Tibial artery (tissue), 4 donors: ENCODE results near the gene GALR2.

Experiments used
- DNase-seq, 2 donors: peaks; one replicate each; pipeline ENCODE4 v3.0.0-alpha.2; 2019
- H3K27ac ChIP-seq, 2 donors: fragments of 200-600 bp; sonication (generic) in 1 of 2; 1 replicate in 1 of 2; 2 replicates in 1 of 2; pipeline ENCODE4 v1.5.1; 2018 to 2019; ENCODE audit warnings: mild to moderate bottlenecking in 1 of 2
- H3K27me3 ChIP-seq, 2 donors: fragments of 200-600 bp; sonication (generic) in 1 of 2; one replicate each; pipeline versions ENCODE4 v1.5.1 to v1.6.0; 2016 to 2019
- H3K36me3 ChIP-seq, 3 donors: fragments of 200-600 bp; sonication (generic) in 2 of 3; one replicate each; pipeline ENCODE4 v1.5.1; 2016 to 2019; ENCODE audit warnings: mild to moderate bottlenecking in 2 of 3
- H3K4me1 ChIP-seq, 4 donors: fragments of 200-600 bp; sonication (generic) in 2 of 4; 1 replicate in 3 of 4; 2 replicates in 1 of 4; pipeline ENCODE4 v1.5.1; 2016 to 2019
- H3K4me3 ChIP-seq, 2 donors: fragments of 200-600 bp; sonication (generic) in 1 of 2; 1 replicate in 1 of 2; 2 replicates in 1 of 2; pipeline ENCODE4 v1.5.1; 2018 to 2019; ENCODE audit warnings: mild to moderate bottlenecking in 2 of 2
- H3K9me3 ChIP-seq, 3 donors: fragments of 200-600 bp; sonication (generic) in 1 of 3; one replicate each; pipeline ENCODE4 v1.5.1; 2016 to 2019
- intact Hi-C: fragments of 100-400 bp; cut with DNase I; formaldehyde crosslinking; loops from one replicate; pipeline ENCODE4 v1.15.0; 2023; ENCODE audit warnings: low total_unique reads
- TF ChIP-seq, protein P1 (sequence below), 2 experiments: fragments of 200-600 bp in 1 of 2; fragments of 450-650 bp in 1 of 2; IDR thresholded peaks; one replicate each; pipeline ENCODE4 v1.5.1; 2017 to 2019; ENCODE audit warnings: antibody characterized with exemption in 2 of 2, mild to moderate bottlenecking in 1 of 2, moderate library complexity in 1 of 2

GALR2 gene

DNA sequence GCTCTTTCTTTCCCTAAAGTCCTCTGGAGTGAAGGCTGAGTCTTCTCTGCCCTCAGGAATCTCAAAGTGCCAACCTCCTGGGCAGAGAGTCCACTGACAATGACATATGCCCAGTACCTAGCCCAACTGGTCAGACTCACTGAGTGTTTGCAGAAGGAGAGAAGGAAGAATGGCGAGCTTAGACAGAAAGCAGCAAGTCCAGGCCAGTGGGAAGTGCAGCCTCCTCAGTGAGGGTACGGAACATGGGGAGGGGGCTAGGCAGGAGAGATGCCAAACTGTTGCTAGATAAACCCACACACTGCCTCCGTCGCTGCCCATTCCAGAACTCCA lies 28.3 kb downstream of the GALR2 start:
- Histone ChIP-seq H3K9me3 (no peaks in the 10 kb centered on the region), H3K36me3 (peaks cover 28 to 37% (median 30%) of the 10 kb centered on the region in 3 donors), H3K27me3 (no peaks in the 10 kb centered on the region), H3K4me3 (peak overlapping the region; percentile 81 to 83), H3K4me1 (peaks cover 0 to 23% (median 19%) of the 10 kb centered on the region in 4 donors), H3K27ac (peak overlapping the region; percentile 77 to 79)
- no peak for DNase-seq
- TF ChIP-seq, protein P1, sequence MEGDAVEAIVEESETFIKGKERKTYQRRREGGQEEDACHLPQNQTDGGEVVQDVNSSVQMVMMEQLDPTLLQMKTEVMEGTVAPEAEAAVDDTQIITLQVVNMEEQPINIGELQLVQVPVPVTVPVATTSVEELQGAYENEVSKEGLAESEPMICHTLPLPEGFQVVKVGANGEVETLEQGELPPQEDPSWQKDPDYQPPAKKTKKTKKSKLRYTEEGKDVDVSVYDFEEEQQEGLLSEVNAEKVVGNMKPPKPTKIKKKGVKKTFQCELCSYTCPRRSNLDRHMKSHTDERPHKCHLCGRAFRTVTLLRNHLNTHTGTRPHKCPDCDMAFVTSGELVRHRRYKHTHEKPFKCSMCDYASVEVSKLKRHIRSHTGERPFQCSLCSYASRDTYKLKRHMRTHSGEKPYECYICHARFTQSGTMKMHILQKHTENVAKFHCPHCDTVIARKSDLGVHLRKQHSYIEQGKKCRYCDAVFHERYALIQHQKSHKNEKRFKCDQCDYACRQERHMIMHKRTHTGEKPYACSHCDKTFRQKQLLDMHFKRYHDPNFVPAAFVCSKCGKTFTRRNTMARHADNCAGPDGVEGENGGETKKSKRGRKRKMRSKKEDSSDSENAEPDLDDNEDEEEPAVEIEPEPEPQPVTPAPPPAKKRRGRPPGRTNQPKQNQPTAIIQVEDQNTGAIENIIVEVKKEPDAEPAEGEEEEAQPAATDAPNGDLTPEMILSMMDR (IDR thresholded peaks at IDR 0.05) = no peak
- intact Hi-C loops = no loop called here

DNA sequence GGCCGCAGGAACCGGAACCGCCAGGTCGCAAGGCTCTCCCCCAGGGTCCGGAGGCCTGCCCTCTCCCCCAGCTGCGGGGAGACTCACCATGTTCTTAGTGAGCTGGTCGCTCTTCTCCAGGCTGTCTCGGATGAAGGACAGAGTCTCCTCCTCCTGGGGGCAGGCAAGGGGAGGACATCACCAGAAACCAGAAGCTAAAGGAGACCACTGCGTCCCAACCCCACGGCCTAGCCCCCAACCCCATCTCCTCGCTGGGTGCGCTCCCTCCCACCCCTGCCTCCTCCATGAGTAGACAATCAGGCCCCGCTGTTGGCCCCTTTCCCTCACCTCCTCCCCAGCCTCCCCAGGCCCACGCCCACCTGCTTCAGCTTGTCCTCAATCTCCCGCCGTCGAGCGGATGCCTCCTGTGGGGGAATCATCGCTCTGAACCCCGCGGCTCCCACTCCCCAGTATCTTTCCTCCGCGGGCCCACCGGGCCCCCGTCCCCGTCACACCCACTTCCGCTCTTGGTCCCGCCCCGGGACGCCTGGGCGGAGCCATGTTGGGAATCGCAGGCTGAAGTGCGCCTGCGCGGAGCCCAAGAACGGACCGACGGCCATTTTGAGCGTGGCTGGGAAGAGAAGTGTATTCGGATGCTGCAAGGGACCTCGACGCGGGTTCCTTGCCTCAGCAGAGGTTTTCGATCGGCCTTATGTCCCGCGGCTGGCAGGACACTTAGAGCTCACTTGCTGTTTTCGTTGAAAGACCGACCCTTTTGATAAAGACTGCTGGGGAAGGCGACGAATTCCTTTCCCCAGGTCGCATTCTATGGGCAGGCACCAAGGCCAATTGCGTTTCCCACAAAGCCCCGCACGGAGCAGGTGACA lies 28.9 kb downstream of the GALR2 start, which contains the start of gene EXOC7:
TSS of gene EXOC7 (minus strand) at position 514 of the 866 bp plus-strand sequence. CDS start at position 419, 95 bp downstream.
- peak within 1 kb of the TSS; percentile 77 to 79 for H3K27ac ChIP-seq
- H3K9me3 ChIP-seq = no peaks in the 10 kb centered on the region
- peaks cover 25 to 32% (median 25%) of the 10 kb centered on the region in 3 donors for H3K36me3 ChIP-seq
- peaks cover 0 to 23% (median 19%) of the 10 kb centered on the region in 4 donors for H3K4me1 ChIP-seq
- intact Hi-C loops = no loop called here
- H3K27me3 ChIP-seq = no peaks in the 10 kb centered on the region
- peak within 1 kb of the TSS; percentile 81 to 83 for H3K4me3 ChIP-seq
- TF ChIP-seq, protein P1 (IDR thresholded peaks at IDR 0.05) = peak in 1 of 2 experiments; percentile 13
- peak; percentile 89 to 95 for DNase-seq

GRCh38 chr17:76104140-76104895 lies 29.7 kb downstream of the GALR2 start:
- Histone ChIP-seq H3K9me3 (no peaks in the 10 kb centered on the region), H3K36me3 (peaks cover 20 to 29% (median 23%) of the 10 kb centered on the region in 3 donors), H3K27me3 (no peaks in the 10 kb centered on the region), H3K4me3 (peak overlapping the region; percentile 81 to 83), H3K27ac (peak overlapping the region; percentile 77 to 79), H3K4me1 (peaks cover 0 to 23% (median 19%) of the 10 kb centered on the region in 4 donors)
- no peak for DNase-seq
- TF ChIP-seq, protein P1 (IDR thresholded peaks at IDR 0.05) = no peak
- intact Hi-C loops = no loop called here

GRCh38 chr17:76104896-76105231 lies 30.3 kb downstream of the GALR2 start:
- no peak for DNase-seq
- H3K9me3 ChIP-seq = no peaks in the 10 kb centered on the region
- no peak overlapping the region for H3K27ac ChIP-seq
- H3K4me3 ChIP-seq = no peak overlapping the region
- no peaks in the 10 kb centered on the region for H3K27me3 ChIP-seq
- TF ChIP-seq, protein P1 (IDR thresholded peaks at IDR 0.05) = no peak
- intact Hi-C loops = no loop called here
- peaks cover 14 to 23% (median 18%) of the 10 kb centered on the region in 3 donors for H3K36me3 ChIP-seq
- H3K4me1 ChIP-seq = peaks cover 0 to 23% (median 19%) of the 10 kb centered on the region in 4 donors

DNA sequence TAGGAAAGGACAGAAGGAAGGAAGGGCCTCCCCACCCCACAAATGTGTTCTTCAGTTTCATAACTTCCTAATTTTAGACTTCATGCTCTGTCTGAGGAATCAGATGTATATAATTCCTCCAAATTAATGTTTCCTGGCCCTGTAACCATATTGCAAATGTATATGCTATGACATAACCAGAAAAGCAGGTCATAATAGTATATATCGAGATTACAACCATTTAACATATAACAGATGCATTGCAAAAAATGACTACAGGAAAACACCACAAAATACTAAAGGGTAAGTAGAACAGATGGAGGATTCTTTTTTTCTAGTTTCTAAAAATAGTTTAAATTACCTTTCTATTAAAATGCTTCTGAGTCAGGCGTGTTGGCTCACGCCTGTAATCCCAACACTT lies 32.1 kb downstream of the GALR2 start:
- Histone ChIP-seq H3K4me1 (peaks cover 0 to 22% (median 18%) of the 10 kb centered on the region in 4 donors), H3K27me3 (peaks cover 0 to 6% of the 10 kb centered on the region in 2 donors), H3K9me3 (no peaks in the 10 kb centered on the region), H3K36me3 (peaks cover 1 to 5% (median 1%) of the 10 kb centered on the region in 3 donors), H3K27ac (no peak overlapping the region), H3K4me3 (no peak overlapping the region)
- TF ChIP-seq, protein P1 (IDR thresholded peaks at IDR 0.05) = no peak
- no peak for DNase-seq
- intact Hi-C loops = no loop called here
